HepG2 (cell line): Measurements from ENCODE around the gene ZNF117. TPM values are rescaled to one million over a fixed set of nuclear protein-coding genes. Genes with fewer than 3 reads are reported as not detected.

ENCODE experiments used
- AKNA ChIP-seq: sonication (generic); formaldehyde crosslinking; IDR thresholded peaks from 2 replicates; pipeline ENCODE4 v1.4.0; 2020; ENCODE audit warnings: missing genetic modification reagents, borderline replicate concordance
- CC2D1A ChIP-seq: sonication (generic); formaldehyde crosslinking; IDR thresholded peaks from 2 replicates; pipeline ENCODE4 v1.8.1; 2023; ENCODE audit warnings: mild to moderate bottlenecking, missing genetic modification reagents
- GLMP ChIP-seq: sonication (generic); formaldehyde crosslinking; IDR thresholded peaks from 2 replicates; pipeline ENCODE4 v1.9.0; 2021; ENCODE audit warnings: missing genetic modification reagents, mild to moderate bottlenecking, borderline replicate concordance
- HBP1 ChIP-seq: IDR thresholded peaks from 2 replicates; pipeline ENCODE4 v1.6.1; 2016; ENCODE audit warnings: low read depth, control low read depth
- IRF9 ChIP-seq: sonication (generic); formaldehyde crosslinking; IDR thresholded peaks from 2 replicates; pipeline ENCODE4 v1.8.0; 2022; ENCODE audit warnings: missing genetic modification reagents, mild to moderate bottlenecking, borderline replicate concordance
- KDM4B ChIP-seq: sonication (generic); formaldehyde crosslinking; IDR thresholded peaks from 2 replicates; pipeline ENCODE4 v1.4.0; 2020; ENCODE audit warnings: missing genetic modification reagents
- KLF13 ChIP-seq: sonication (generic); formaldehyde crosslinking; IDR thresholded peaks from 2 replicates; pipeline ENCODE4 v1.4.0; 2020; ENCODE audit warnings: mild to moderate bottlenecking, missing genetic modification reagents
- RFXAP ChIP-seq: sonication (generic); formaldehyde crosslinking; IDR thresholded peaks from 2 replicates; pipeline ENCODE4 v1.4.0; 2020; ENCODE audit warnings: missing genetic modification reagents, borderline replicate concordance
- SNAPC4 ChIP-seq: sonication (generic); formaldehyde crosslinking; IDR thresholded peaks from 2 replicates; pipeline ENCODE4 v1.4.0; 2020; ENCODE audit warnings: mild to moderate bottlenecking, missing genetic modification reagents
- TCF7L2 ChIP-seq: IDR thresholded peaks from 2 replicates; pipeline ENCODE4 v1.6.1; 2011; ENCODE audit warnings: mild to moderate bottlenecking, low read depth, low read length, moderate library complexity
- TERF1 ChIP-seq: sonication (generic); formaldehyde crosslinking; IDR thresholded peaks from 2 replicates; pipeline ENCODE4 v1.8.0; 2022; ENCODE audit warnings: mild to moderate bottlenecking, missing genetic modification reagents, moderate library complexity
- ZNF839 ChIP-seq: sonication (generic); formaldehyde crosslinking; IDR thresholded peaks from 2 replicates; pipeline ENCODE4 v1.4.0; 2020; ENCODE audit warnings: missing genetic modification reagents, mild to moderate bottlenecking, borderline replicate concordance
- polyA plus RNA-seq, 8 experiments: library from polyadenylated mRNA; depleted of rRNA in 3 of 8; stranded (reverse) in 7 of 8; unstranded in 1 of 8; fragments of >200 nt; fragmentation: Illumina TruSeq in 4 of 8; extraction: Trizol in 4 of 8; gene quantifications; 2 replicates each; pipeline versions ENCODE4 v1.2.1 to v1.2.3, GENCODE V29; 2011 to 2016; ENCODE audit warnings: low read depth in 4 of 8, missing spikeins in 1 of 8, mixed read lengths in 1 of 8; ENCODE audit not compliant: insufficient read depth in 1 of 8
- total RNA-seq, 5 experiments: library from RNA; depleted of rRNA; stranded (reverse); fragments of >200 nt; fragmentation: Illumina TruSeq; extraction: Trizol; gene quantifications; 2 replicates each; pipeline ENCODE4 v1.2.3, GENCODE V29; 2016; ENCODE audit warnings: low read depth in 1 of 5

The ZNF117 gene
- total and polyA plus RNA-seq, 2 of the 13 experiments (the other 11 are each of a cell fraction or from before 2014, with no cell fraction given) = 6.6 to 20.0 TPM

GRCh38 chr7:64999165-65000004 is 8.5 kb upstream of the ZNF117 start (continued):
- no peak for TF ChIP-seq IRF9 (CRISPR knock-in tag)
- no peak for TF ChIP-seq AKNA (CRISPR knock-in tag)
- TF ChIP-seq GLMP = no peak
- no peak for TF ChIP-seq KLF13 (CRISPR knock-in tag)
- 0 out of 2 replicates have a peak, but pooled peaks have one; percentile 43 for TF ChIP-seq SNAPC4 (CRISPR knock-in tag)
- no peak; the same call in 1 of the 2 replicates for TF ChIP-seq HBP1
- TF ChIP-seq ZNF839 (CRISPR knock-in tag) = no peak
- TF ChIP-seq CC2D1A (CRISPR knock-in tag) = no peak
- no peak for TF ChIP-seq TERF1 (CRISPR knock-in tag)
- TF ChIP-seq TCF7L2 = no peak
- TF ChIP-seq KDM4B (CRISPR knock-in tag) = 0 out of 2 replicates have a peak, but pooled peaks have one; percentile 27
- TF ChIP-seq RFXAP (CRISPR knock-in tag) = no peak; the same call in 1 of the 2 replicates
